Measurements from ENCODE around the gene DMRTB1. TPM values are rescaled to one million over a fixed set of nuclear protein-coding genes. Genes with fewer than 3 reads are reported as not detected.

DMRTB1 gene
- total and polyA plus RNA-seq, 2 donors (not counting 1 experiment from before 2014, with no cell fraction given), result not detected

DNA sequence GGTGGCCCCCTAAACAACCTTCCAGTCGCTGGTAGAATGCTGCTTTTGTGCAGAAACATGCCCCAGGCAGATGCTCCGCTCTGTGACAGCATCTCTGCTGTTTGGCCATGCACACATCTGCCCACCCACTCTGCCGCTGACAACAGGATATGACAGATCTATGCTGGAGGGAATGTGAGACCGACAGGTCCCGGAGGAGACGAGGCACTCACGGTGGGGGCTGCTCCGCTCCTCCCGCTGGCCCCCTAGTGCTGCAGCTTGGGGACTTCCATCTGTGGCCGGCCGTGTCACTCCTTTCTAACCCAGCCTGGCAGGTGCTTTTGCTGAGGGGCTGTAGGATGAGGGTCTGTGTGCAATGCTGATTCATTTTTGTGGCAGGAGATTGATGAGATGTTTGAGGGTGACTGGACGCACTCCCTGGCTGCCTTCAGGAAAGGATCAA lies 49.1 kb upstream of the DMRTB1 start:
- WGBS (ENCODE audit: insufficient coverage), result 46% methylated on average over 11 of the region's 12 CpGs
- no peaks in the 10 kb centered on the region for H3K79me2 ChIP-seq (ENCODE audit: control insufficient read depth, insufficient read depth, low read length)
- no peak for DNase-seq
- no peak overlapping the region for H3K4me2 ChIP-seq (replicated peaks; ENCODE audit: low read depth, low read length, poor library complexity, severe bottlenecking)
- TF ChIP-seq EZH2 (IDR thresholded peaks at IDR 0.05; ENCODE audit: borderline replicate concordance, insufficient read depth, low read depth, low read length, poor library complexity, severe bottlenecking), result no peak
- H3K36me3 ChIP-seq (replicated peaks in 1 of 2; ENCODE audit: control extremely low read depth in 1 of 2, control insufficient read depth in 1 of 2, extremely low read depth in 1 of 2, insufficient read depth in 2 of 2, low read length in 1 of 2), result no peaks in the 10 kb centered on the region
- H4K20me1 ChIP-seq (ENCODE audit: control insufficient read depth, insufficient read depth, low read length, poor library complexity, severe bottlenecking), result no peaks in the 10 kb centered on the region
- Mint-ChIP-seq H3K4me3 (no peak overlapping the region), H3K27me3 (peaks cover 29% of the 10 kb centered on the region), H3K4me1 (peaks cover 3% of the 10 kb centered on the region), H3K27ac (no peak overlapping the region), H3K9me3 (ENCODE audit: insufficient read depth) (no peaks in the 10 kb centered on the region)
- no peak overlapping the region for H3K27ac ChIP-seq (ENCODE audit: low read length in 2 of 2)
- no peak overlapping the region for H3K4me3 ChIP-seq (ENCODE audit: control extremely low read depth in 1 of 5, extremely low read depth in 1 of 5, insufficient read depth in 1 of 5, low read depth in 2 of 5, low read length in 4 of 5)
- intact Hi-C loops (cut with micrococcal nuclease), result no loop called here
- no peak overlapping the region for H2AFZ ChIP-seq (ENCODE audit: insufficient read depth, low read depth, low read length, poor library complexity, severe bottlenecking)
- no peaks in the 10 kb centered on the region for H3K4me1 ChIP-seq (ENCODE audit: control insufficient read depth in 2 of 2, insufficient read depth in 2 of 2, low read length in 2 of 2)
- CTCF ChIA-PET, result no interaction called here
- peaks cover 0 to 17% (median 0%) of the 10 kb centered on the region in 4 experiments for H3K27me3 ChIP-seq (replicated peaks in 1 of 4; ENCODE audit: control extremely low read depth in 1 of 4, control insufficient read depth in 3 of 4, insufficient read depth in 4 of 4, low read length in 3 of 4)
- H3K9ac ChIP-seq (ENCODE audit: low read length), result no peak overlapping the region
- ATAC-seq (ENCODE audit: low read depth), result peak; percentile 51
- H3K9me3 ChIP-seq (ENCODE audit: control extremely low read depth in 1 of 3, control insufficient read depth in 2 of 3, insufficient read depth in 1 of 3, low read length in 2 of 3), result no peaks in the 10 kb centered on the region
- POLR2A ChIA-PET, result no interaction called here

- H3K4me3 ChIP-seq (ENCODE audit: control extremely low read depth in 1 of 5, extremely low read depth in 1 of 5, insufficient read depth in 1 of 5, low read depth in 2 of 5, low read length in 4 of 5), result no peak overlapping the region
- peaks cover 25% of the 10 kb centered on the region for H3K27me3 Mint-ChIP-seq
- no peak overlapping the region for H2AFZ ChIP-seq (ENCODE audit: insufficient read depth, low read depth, low read length, poor library complexity, severe bottlenecking)
- H3K4me1 ChIP-seq (ENCODE audit: control insufficient read depth in 2 of 2, insufficient read depth in 2 of 2, low read length in 2 of 2), result no peaks in the 10 kb centered on the region
- TF ChIP-seq EZH2 (IDR thresholded peaks at IDR 0.05; ENCODE audit: borderline replicate concordance, insufficient read depth, low read depth, low read length, poor library complexity, severe bottlenecking), result no peak
- TF ChIP-seq, protein P1, sequence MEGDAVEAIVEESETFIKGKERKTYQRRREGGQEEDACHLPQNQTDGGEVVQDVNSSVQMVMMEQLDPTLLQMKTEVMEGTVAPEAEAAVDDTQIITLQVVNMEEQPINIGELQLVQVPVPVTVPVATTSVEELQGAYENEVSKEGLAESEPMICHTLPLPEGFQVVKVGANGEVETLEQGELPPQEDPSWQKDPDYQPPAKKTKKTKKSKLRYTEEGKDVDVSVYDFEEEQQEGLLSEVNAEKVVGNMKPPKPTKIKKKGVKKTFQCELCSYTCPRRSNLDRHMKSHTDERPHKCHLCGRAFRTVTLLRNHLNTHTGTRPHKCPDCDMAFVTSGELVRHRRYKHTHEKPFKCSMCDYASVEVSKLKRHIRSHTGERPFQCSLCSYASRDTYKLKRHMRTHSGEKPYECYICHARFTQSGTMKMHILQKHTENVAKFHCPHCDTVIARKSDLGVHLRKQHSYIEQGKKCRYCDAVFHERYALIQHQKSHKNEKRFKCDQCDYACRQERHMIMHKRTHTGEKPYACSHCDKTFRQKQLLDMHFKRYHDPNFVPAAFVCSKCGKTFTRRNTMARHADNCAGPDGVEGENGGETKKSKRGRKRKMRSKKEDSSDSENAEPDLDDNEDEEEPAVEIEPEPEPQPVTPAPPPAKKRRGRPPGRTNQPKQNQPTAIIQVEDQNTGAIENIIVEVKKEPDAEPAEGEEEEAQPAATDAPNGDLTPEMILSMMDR (IDR thresholded peaks at IDR 0.05), result no peak
- DNase-seq, result no peak
- H3K4me1 Mint-ChIP-seq, result peaks cover 3% of the 10 kb centered on the region
- no peaks in the 10 kb centered on the region for H3K9me3 ChIP-seq (ENCODE audit: control extremely low read depth in 1 of 3, control insufficient read depth in 2 of 3, insufficient read depth in 1 of 3, low read length in 2 of 3)
- H3K79me2 ChIP-seq (ENCODE audit: control insufficient read depth, insufficient read depth, low read length), result no peaks in the 10 kb centered on the region
- no peak overlapping the region for H3K27ac Mint-ChIP-seq
- no peaks in the 10 kb centered on the region for H3K36me3 ChIP-seq (replicated peaks in 1 of 2; ENCODE audit: control extremely low read depth in 1 of 2, control insufficient read depth in 1 of 2, extremely low read depth in 1 of 2, insufficient read depth in 2 of 2, low read length in 1 of 2)
- no peak overlapping the region for H3K9ac ChIP-seq (ENCODE audit: low read length)
- ChIA-PET POLR2A (no interaction called here), CTCF (no interaction called here)
- H3K27ac ChIP-seq (ENCODE audit: low read length in 2 of 2), result no peak overlapping the region
- no peak for ATAC-seq (ENCODE audit: low read depth)
- peaks cover 0 to 17% (median 0%) of the 10 kb centered on the region in 4 experiments for H3K27me3 ChIP-seq (replicated peaks in 1 of 4; ENCODE audit: control extremely low read depth in 1 of 4, control insufficient read depth in 3 of 4, insufficient read depth in 4 of 4, low read length in 3 of 4)
- intact Hi-C loops (cut with micrococcal nuclease), result no loop called here
- no peak overlapping the region for H3K4me2 ChIP-seq (replicated peaks; ENCODE audit: low read depth, low read length, poor library complexity, severe bottlenecking)
- 95% methylated on average over 7 of the region's 8 CpGs for WGBS (ENCODE audit: insufficient coverage)
- no peaks in the 10 kb centered on the region for H4K20me1 ChIP-seq (ENCODE audit: control insufficient read depth, insufficient read depth, low read length, poor library complexity, severe bottlenecking)
- no peaks in the 10 kb centered on the region for H3K9me3 Mint-ChIP-seq (ENCODE audit: insufficient read depth)
- H3K4me3 Mint-ChIP-seq, result no peak overlapping the region
Observed at GRCh38 chr1:53410701-53411100, 48.5 kb upstream of the DMRTB1 start.
